ENCODE data around the gene SHLD2.

Gene SHLD2

DNA sequence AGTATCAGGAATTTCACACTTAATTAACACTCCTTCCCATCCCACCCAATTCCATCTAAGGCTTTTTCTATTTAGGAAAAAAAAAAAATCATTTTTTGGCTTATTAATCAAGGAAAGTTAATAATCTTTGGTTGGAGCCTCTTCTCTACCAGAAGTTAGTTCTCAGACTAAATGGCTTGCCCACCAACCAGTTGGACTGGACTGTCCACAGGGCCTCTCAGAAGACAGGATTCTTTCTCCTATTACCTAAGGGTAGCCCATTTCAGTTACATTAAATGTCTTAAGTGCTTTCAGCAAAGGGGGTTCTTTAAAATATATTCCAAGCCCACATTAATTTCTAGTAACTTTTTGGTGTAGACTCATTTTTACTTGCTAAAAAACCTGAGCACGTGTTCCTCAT, 35.6 kb upstream of the SHLD2 start:
- no peak for DNase-seq (ENCODE audit: low read depth, low spot score)
- TF ChIP-seq, protein P1, sequence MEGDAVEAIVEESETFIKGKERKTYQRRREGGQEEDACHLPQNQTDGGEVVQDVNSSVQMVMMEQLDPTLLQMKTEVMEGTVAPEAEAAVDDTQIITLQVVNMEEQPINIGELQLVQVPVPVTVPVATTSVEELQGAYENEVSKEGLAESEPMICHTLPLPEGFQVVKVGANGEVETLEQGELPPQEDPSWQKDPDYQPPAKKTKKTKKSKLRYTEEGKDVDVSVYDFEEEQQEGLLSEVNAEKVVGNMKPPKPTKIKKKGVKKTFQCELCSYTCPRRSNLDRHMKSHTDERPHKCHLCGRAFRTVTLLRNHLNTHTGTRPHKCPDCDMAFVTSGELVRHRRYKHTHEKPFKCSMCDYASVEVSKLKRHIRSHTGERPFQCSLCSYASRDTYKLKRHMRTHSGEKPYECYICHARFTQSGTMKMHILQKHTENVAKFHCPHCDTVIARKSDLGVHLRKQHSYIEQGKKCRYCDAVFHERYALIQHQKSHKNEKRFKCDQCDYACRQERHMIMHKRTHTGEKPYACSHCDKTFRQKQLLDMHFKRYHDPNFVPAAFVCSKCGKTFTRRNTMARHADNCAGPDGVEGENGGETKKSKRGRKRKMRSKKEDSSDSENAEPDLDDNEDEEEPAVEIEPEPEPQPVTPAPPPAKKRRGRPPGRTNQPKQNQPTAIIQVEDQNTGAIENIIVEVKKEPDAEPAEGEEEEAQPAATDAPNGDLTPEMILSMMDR (IDR thresholded peaks at IDR 0.05; ENCODE audit: low read depth, low read length) = no peak
- no peak overlapping the region for H3K4me3 ChIP-seq (ENCODE audit: low read depth, low read length)
- in situ Hi-C loops (cut with HindIII; ENCODE audit: low sequenced_read_pairs) = no loop called here

DNA sequence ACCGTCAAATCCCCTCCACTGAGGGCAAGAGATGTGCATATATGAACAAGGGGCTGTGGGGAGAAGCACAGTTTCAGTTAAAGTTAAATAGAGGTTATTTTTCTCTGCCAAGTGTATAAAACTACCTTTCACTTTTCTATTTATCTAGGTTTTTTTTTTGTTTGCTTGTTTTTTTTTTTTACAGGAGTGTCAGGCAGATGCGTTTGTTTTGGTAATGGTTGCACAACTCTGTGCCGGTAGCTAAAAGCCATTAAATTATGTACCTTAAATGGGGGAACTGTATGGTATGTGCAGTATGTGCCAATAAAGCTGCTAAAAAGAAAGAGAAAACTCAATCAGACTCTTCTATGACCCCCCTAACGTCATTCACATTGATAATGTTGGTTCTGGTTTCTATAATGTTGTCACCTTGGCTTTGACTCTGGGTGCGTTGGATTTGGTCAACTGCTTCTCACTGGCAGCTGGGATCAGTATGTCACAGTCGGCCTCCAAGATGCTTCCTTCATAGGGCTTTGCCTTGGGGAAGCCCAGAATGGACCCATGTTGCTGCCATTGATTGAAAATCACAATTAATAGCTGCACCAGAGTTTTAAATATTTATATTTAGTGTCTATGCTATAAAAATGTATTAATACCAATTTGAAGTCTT, 34.6 kb upstream of the SHLD2 start:
- in situ Hi-C loops (cut with HindIII; ENCODE audit: low sequenced_read_pairs) = no loop called here
- TF ChIP-seq, protein P1 (IDR thresholded peaks at IDR 0.05; ENCODE audit: low read depth, low read length) = no peak
- DNase-seq (ENCODE audit: low read depth, low spot score) = no peak
- no peak overlapping the region for H3K4me3 ChIP-seq (ENCODE audit: low read depth, low read length)

DNA sequence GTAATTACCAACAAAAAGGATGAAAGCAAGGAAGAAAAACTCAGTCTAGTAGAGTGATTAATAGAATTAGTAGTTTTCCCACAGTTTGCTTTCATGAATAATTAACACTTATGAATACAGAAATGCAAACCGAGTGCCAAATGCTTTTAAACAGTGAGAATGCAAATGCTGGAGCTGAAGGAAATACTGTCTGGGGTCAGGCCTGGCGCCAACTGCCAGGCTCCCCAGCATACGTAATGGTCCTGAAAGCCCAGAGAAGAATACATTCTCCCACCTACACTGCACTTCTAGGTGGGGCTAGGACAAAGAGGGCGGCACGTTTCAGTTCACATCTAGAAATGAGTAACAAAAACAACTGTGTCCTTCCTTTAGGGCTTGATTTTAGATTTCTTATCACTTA, 30.4 kb upstream of the SHLD2 start:
- TF ChIP-seq, protein P1 (IDR thresholded peaks at IDR 0.05; ENCODE audit: low read depth, low read length) = no peak
- no peak overlapping the region for H3K4me3 ChIP-seq (ENCODE audit: low read depth, low read length)
- no peak for DNase-seq (ENCODE audit: low read depth, low spot score)
- in situ Hi-C loops (cut with HindIII; ENCODE audit: low sequenced_read_pairs) = no loop called here

DNA sequence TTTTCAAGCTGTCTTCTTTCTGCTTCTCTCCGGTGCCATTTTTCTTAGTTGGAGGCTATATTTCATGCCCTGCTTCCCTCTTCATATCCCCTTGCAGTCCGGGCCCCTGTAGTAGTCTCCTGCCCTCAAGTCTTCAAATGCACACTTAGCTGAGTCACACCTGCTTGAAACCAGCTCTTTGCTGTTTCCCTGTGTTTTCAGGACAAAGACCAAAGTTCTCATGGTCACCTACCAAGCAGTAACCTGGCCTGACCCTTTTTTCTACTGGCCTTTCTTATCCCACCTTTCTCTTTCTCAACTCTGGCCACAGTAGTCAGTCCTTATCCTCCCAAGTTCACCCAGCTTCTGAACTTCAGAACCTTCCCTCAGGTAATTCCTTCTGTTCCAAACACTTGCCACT, 28.8 kb upstream of the SHLD2 start:
- H3K4me3 ChIP-seq (ENCODE audit: low read depth, low read length) = no peak overlapping the region
- no peak for DNase-seq (ENCODE audit: low read depth, low spot score)
- in situ Hi-C loops (cut with HindIII; ENCODE audit: low sequenced_read_pairs) = no loop called here
- TF ChIP-seq, protein P1 (IDR thresholded peaks at IDR 0.05; ENCODE audit: low read depth, low read length) = no peak

DNA sequence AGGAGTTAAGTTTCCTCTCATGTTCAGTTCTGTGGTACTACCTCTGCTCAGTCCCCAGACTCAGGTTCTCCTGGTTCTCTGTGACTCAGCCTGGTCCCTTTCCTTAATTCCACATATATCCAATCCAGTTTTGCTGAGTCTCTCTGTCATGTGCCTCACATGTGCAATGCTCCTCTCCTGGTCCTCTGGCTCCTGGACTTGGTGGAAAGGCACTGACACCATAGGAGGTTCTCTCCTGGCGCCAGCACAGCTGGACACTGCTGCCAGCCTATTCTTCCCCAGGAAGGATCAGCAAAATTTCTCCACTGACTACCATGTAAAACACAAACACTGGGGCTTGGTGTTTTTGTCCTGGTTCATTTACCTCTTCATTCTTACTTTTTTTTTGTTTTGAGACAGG, 28.1 kb upstream of the SHLD2 start:
- TF ChIP-seq, protein P1 (IDR thresholded peaks at IDR 0.05; ENCODE audit: low read depth, low read length) = no peak
- DNase-seq (ENCODE audit: low read depth, low spot score) = no peak
- in situ Hi-C loops (cut with HindIII; ENCODE audit: low sequenced_read_pairs) = no loop called here
- no peak overlapping the region for H3K4me3 ChIP-seq (ENCODE audit: low read depth, low read length)

DNA sequence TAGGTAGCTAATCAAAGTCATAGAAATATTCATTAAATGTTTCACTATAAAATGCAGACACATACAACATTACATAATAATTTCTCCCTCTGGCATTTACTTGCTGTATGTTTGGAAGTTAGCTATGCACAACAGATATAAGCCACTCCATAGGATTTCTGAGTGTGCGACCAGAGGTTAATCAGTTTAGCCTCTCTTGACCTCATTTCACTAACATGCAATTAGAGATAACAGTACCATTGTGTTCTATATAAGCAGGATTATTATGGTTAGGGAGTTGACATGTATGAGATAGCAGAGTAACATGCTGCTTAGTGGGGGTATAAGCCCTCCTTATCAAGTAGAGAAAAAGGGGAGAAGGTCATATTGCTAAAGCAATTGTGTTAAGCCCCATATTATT, 26.7 kb upstream of the SHLD2 start:
- no peak overlapping the region for H3K4me3 ChIP-seq (ENCODE audit: low read depth, low read length)
- TF ChIP-seq, protein P1 (IDR thresholded peaks at IDR 0.05; ENCODE audit: low read depth, low read length) = no peak
- no peak for DNase-seq (ENCODE audit: low read depth, low spot score)
- in situ Hi-C loops (cut with HindIII; ENCODE audit: low sequenced_read_pairs) = no loop called here

Measured in astrocyte of the spinal cord (primary cell).